Measurements from ENCODE around the gene FEM1B.

Gene FEM1B

GRCh38 chr15:68316061-68316804, 38.7 kb downstream of the FEM1B start:
- no peak for FAIRE-seq
- TF ChIP-seq POU2F2 (IDR thresholded peaks at IDR 0.05; ENCODE audit: low read depth, low read length) (no peak), PAX5 (IDR thresholded peaks at IDR 0.05; ENCODE audit: insufficient read depth, low read length, severe bottlenecking) (no peak), POLR2AphosphoS5 (IDR thresholded peaks at IDR 0.05; ENCODE audit: low read depth, low read length) (no peak), POLR2A (IDR thresholded peaks at IDR 0.05; ENCODE audit: low read depth, low read length) (no peak), SPI1 (IDR thresholded peaks at IDR 0.05; ENCODE audit: low read depth, low read length) (no peak), TAF1 (IDR thresholded peaks at IDR 0.05; ENCODE audit: low read depth, low read length) (no peak)

GRCh38 chr15:68317281-68318007, 39.9 kb downstream of the FEM1B start:
- TF ChIP-seq PAX5 (IDR thresholded peaks at IDR 0.05; ENCODE audit: insufficient read depth, low read length, severe bottlenecking), result no peak
- FAIRE-seq (no peak), DNase-seq (ENCODE audit: insufficient read length, low spot score) (no peak)

More at GRCh38 chr15:68316061-68316804, 38.7 kb downstream of the FEM1B start:
- DNase-seq (ENCODE audit: insufficient read length, low spot score), result no peak

- no peak for DNase-seq (ENCODE audit: insufficient read length, low spot score)
- FAIRE-seq, result no peak
- TF ChIP-seq POLR2AphosphoS5 (IDR thresholded peaks at IDR 0.05; ENCODE audit: low read depth, low read length) (no peak), POLR2A (IDR thresholded peaks at IDR 0.05; ENCODE audit: low read depth, low read length) (no peak), PAX5 (IDR thresholded peaks at IDR 0.05; ENCODE audit: insufficient read depth, low read length, severe bottlenecking) (no peak), TAF1 (IDR thresholded peaks at IDR 0.05; ENCODE audit: low read depth, low read length) (no peak), SPI1 (IDR thresholded peaks at IDR 0.05; ENCODE audit: low read depth, low read length) (no peak), POU2F2 (IDR thresholded peaks at IDR 0.05; ENCODE audit: low read depth, low read length) (no peak)
Observed at GRCh38 chr15:68318008-68318835, 40.7 kb downstream of the FEM1B start.

GRCh38 chr15:68318931-68319909, 41.7 kb downstream of the FEM1B start:
- FAIRE-seq (no peak), DNase-seq (ENCODE audit: insufficient read length, low spot score) (no peak)
- TF ChIP-seq POLR2AphosphoS5 (IDR thresholded peaks at IDR 0.05; ENCODE audit: low read depth, low read length) (no peak), TAF1 (IDR thresholded peaks at IDR 0.05; ENCODE audit: low read depth, low read length) (no peak), POLR2A (IDR thresholded peaks at IDR 0.05; ENCODE audit: low read depth, low read length) (no peak), SPI1 (IDR thresholded peaks at IDR 0.05; ENCODE audit: low read depth, low read length) (no peak), PAX5 (IDR thresholded peaks at IDR 0.05; ENCODE audit: insufficient read depth, low read length, severe bottlenecking) (no peak), POU2F2 (IDR thresholded peaks at IDR 0.05; ENCODE audit: low read depth, low read length) (no peak)

GRCh38 chr15:68319997-68320396, 42.5 kb downstream of the FEM1B start:
- FAIRE-seq (no peak), DNase-seq (ENCODE audit: insufficient read length, low spot score) (no peak)
- TF ChIP-seq TAF1 (IDR thresholded peaks at IDR 0.05; ENCODE audit: low read depth, low read length) (no peak), POLR2AphosphoS5 (IDR thresholded peaks at IDR 0.05; ENCODE audit: low read depth, low read length) (no peak), SPI1 (IDR thresholded peaks at IDR 0.05; ENCODE audit: low read depth, low read length) (no peak), PAX5 (IDR thresholded peaks at IDR 0.05; ENCODE audit: insufficient read depth, low read length, severe bottlenecking) (no peak)

GRCh38 chr15:68321229-68321628, 43.7 kb downstream of the FEM1B start:
- FAIRE-seq (no peak), DNase-seq (ENCODE audit: insufficient read length, low spot score) (no peak)
- no peak for TF ChIP-seq POLR2A (IDR thresholded peaks at IDR 0.05; ENCODE audit: low read depth, low read length)
- no peak for TF ChIP-seq POLR2AphosphoS5 (IDR thresholded peaks at IDR 0.05; ENCODE audit: low read depth, low read length)
- no peak for TF ChIP-seq SPI1 (IDR thresholded peaks at IDR 0.05; ENCODE audit: low read depth, low read length)
- TF ChIP-seq PAX5 (IDR thresholded peaks at IDR 0.05; ENCODE audit: insufficient read depth, low read length, severe bottlenecking), result no peak
- no peak for TF ChIP-seq TAF1 (IDR thresholded peaks at IDR 0.05; ENCODE audit: low read depth, low read length)
- TF ChIP-seq POU2F2 (IDR thresholded peaks at IDR 0.05; ENCODE audit: low read depth, low read length), result no peak

- FAIRE-seq (no peak), DNase-seq (ENCODE audit: insufficient read length, low spot score) (no peak)
- TF ChIP-seq POU2F2 (IDR thresholded peaks at IDR 0.05; ENCODE audit: low read depth, low read length) (no peak), POLR2A (IDR thresholded peaks at IDR 0.05; ENCODE audit: low read depth, low read length) (no peak), POLR2AphosphoS5 (IDR thresholded peaks at IDR 0.05; ENCODE audit: low read depth, low read length) (no peak), SPI1 (IDR thresholded peaks at IDR 0.05; ENCODE audit: low read depth, low read length) (no peak), TAF1 (IDR thresholded peaks at IDR 0.05; ENCODE audit: low read depth, low read length) (no peak), PAX5 (IDR thresholded peaks at IDR 0.05; ENCODE audit: insufficient read depth, low read length, severe bottlenecking) (no peak)
Observed at GRCh38 chr15:68322796-68323195, 45.3 kb downstream of the FEM1B start.

- no peak for FAIRE-seq
- no peak for DNase-seq (ENCODE audit: insufficient read length, low spot score)
- no peak for TF ChIP-seq SPI1 (IDR thresholded peaks at IDR 0.05; ENCODE audit: low read depth, low read length)
Observed at GRCh38 chr15:68325726-68326125, 48.2 kb downstream of the FEM1B start.
